ENCODE measurements around the gene ZNF714.

ZNF714 gene

GRCh38 chr19:21082011-21082975 is at the start of gene ZNF714:
Gene ZNF714 (plus strand): TSS chr19:21082203. CDS start chr19:21098269, 16,066 bp downstream.
- DNase-seq (ENCODE audit: low spot score) = peak; percentile 89

- DNase-seq (ENCODE audit: low spot score) = no peak
Observed at GRCh38 chr19:21045028-21045427, 37.0 kb upstream of the ZNF714 start.

- DNase-seq (ENCODE audit: low spot score) = no peak
Observed at GRCh38 chr19:21046489-21046888, 35.5 kb upstream of the ZNF714 start.

DNA sequence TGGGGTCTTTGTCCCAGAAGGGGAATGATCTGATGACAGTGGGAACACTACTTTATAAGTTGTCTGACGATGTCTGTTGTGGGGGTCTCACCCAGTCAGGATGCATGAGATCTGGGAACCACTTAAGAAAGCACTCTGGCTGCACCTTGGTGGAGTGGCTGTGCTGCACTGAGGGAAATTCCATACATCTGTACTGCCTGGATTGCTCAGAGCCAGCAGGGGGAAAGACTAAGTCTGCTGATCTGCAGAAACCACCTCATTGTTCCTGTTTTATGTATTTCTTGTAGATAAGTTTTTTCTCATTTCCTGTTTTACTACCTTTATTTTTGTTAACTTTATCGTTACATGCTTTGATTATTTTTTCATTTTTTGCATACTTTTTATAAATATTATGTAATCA is 34.3 kb upstream of the ZNF714 start:
- no peak for DNase-seq (ENCODE audit: low spot score)

DNA sequence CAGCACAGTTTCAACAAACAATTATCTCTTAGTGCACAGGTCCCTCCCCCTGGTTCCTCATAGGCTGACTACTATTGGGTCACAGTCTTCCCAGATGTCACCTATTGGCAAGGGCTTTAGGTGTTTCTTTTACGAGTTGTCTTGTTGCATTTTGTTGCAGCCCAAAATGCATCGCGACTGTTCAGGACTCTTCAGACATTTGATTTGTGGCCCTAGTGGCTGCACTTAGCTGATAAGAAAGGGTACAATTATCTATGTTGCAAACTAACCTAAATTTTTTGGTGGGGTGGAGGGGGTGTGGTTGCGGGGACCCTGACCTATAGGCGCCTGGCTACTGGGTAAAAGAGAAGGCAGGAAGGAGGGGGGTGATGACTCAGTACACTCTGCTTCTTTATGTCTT is 29.1 kb upstream of the ZNF714 start:
- no peak for DNase-seq (ENCODE audit: low spot score)

GRCh38 chr19:21065336-21065735 is 16.7 kb upstream of the ZNF714 start:
- no peak for DNase-seq (ENCODE audit: low spot score)

DNA sequence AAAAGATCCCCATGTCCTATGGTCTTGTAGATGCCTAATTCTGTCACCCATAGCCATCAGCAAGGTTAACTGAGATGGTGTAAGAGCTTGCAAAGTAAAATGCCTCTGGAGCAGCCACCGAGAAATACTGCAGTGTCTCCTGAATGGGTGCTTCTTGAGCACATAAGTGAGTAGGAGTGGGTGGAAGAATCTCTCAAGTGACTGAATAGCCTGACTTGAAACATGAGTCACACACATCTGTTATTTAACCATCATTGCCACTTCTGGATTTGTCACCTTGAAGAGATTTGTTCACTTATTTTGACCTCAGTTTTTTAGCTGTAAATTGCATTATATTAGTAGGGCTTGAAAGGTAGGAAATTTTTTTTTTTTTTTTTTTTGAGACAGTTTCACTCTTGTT is 2.3 kb downstream of the ZNF714 start:
- no peak for DNase-seq (ENCODE audit: low spot score)

DNA sequence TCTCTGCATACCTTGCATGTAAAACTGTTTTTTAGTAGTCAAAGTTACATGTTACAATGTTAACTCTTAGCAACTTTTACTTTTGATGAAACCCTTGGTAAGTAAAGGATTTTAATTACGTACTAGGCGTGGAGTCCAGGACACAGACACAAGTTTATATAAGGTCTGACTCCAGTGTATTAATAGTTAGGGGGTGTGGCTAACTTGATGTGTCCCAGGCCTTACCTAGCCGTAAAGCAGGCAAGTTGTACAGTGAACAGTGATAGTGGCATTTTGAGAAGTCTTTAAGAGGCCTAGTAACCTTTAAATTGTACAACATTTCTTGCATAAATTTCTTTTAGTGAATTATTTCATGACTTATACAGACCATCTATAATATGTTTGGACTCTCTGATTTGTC is 5.9 kb downstream of the ZNF714 start:
- DNase-seq (ENCODE audit: low spot score) = no peak

- DNase-seq (ENCODE audit: low spot score) = no peak
Observed at GRCh38 chr19:21092109-21092508, 10.1 kb downstream of the ZNF714 start.

- no peak for DNase-seq (ENCODE audit: low spot score)
Observed at GRCh38 chr19:21094347-21095025, 12.5 kb downstream of the ZNF714 start.

DNA sequence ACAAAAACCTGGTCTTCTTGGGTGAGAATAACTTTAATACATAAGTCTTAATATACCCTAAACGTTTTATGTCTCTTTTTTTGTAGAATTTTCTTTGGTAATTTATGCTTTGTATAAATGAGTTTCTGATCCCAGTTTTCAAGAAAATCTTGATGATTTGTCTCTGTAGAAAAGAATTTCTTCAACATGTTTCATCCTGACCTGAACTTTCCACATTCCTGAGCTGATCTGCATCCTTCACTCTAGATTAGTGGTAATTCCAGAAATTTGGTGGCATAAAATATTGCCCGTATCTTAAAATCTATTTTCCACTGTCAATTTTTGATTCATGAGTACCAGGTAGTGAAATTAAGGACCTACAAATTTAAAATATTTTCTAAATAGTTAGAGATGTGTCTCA is 16.3 kb downstream of the ZNF714 start:
- DNase-seq (ENCODE audit: low spot score) = no peak

- no peak for DNase-seq (ENCODE audit: low spot score)
Observed at GRCh38 chr19:21101521-21102242, 19.7 kb downstream of the ZNF714 start.

- DNase-seq (ENCODE audit: low spot score) = no peak
Observed at GRCh38 chr19:21109116-21109515, 27.1 kb downstream of the ZNF714 start.

DNA sequence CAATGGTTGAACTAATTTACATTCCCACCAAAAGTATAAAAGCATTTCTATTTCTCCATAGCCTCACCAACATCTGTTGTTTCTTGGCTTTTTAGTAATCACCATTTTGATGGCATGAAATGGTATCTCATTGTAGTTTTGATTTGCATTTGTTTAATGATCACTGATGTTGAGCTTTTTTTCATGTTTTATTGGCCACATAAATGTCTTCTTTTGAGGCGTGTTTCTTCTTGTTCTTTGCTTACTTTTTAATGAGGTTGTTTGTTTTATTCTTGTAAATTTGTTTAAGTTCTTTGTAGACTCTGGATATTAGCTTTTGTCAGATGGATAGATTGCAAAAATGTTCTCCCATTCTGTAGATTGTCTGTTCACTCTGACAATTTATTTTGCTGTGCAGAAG is 28.2 kb downstream of the ZNF714 start:
- DNase-seq (ENCODE audit: low spot score) = no peak

- DNase-seq (ENCODE audit: low spot score) = no peak
Observed at GRCh38 chr19:21115430-21115829, 33.4 kb downstream of the ZNF714 start.

DNA sequence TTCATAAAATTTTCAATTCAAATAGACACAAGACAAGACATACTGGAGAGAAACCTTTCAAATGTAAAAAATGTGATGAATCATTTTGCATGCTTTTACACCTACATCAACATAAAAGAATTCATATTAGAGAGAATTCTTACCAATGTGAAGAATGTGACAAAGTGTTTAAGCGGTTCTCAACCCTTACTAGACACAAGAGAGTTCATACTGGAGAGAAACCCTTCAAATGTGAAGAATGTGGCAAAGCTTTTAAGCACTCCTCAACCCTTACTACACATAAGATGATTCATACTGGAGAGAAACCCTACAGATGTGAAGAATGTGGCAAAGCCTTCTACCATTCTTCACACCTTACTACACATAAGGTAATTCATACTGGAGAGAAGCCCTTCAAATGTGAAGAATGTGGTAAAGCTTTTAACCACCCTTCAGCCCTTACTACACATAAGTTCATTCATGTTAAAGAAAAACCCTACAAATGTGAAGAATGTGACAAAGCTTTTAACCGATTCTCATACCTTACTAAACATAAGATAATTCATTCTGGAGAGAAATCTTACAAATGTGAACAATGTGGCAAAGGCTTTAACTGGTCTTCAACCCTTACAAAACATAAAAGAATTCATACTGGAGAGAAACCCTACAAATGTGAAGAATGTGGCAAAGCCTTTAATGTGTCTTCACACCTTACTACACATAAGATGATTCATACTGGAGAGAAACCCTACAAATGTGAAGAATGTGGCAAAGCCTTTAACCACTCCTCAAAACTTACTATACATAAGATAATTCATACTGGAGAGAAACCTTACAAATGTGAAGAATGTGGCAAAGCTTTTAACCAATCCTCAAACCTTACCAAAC is 35.3 kb downstream of the ZNF714 start:
- no peak for DNase-seq (ENCODE audit: low spot score)

DNA sequence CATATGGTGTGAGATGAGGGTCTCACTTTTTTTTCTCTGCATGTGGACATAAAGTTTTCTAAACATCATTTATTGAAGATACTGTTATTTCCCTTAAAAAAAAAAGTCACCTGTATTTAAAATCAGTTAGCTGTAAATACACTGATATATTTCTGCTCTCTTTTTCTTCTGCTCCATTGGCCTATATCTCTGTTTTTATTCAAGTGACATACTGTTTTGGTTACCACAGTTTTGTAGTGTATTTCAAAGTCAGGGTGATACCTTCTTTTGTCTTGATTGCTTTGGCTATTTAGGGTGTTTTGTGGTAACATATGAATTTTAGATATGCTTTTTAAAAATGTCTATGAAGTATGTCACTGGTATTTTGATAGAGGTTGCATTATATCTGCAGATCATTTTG is 44.1 kb downstream of the ZNF714 start:
- no peak for DNase-seq (ENCODE audit: low spot score)

- DNase-seq (ENCODE audit: low spot score) = no peak
Observed at GRCh38 chr19:21127001-21127400, 45.0 kb downstream of the ZNF714 start.

- DNase-seq (ENCODE audit: low spot score) = no peak
Observed at GRCh38 chr19:21127898-21128297, 45.9 kb downstream of the ZNF714 start.

GRCh38 chr19:21128901-21129698 is 47.1 kb downstream of the ZNF714 start:
- DNase-seq (ENCODE audit: low spot score) = no peak
